ENCODE results near the gene HNF4A.

DNA sequence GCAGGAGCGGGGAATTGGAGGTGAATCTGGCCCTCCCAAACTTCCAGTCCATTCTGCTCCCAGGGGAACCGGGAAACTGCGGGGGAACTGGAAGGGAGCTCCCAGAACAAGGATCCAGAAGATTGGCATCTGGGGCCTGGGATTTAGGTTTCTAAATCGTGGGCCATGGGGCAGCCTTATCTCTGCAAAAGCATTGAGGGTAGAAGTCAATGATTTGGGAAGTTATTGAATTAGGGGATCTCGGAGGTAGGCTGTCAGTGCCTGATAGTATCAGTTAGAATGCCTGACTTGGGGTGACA is 45.1 kb downstream of the HNF4A start:
- TF ChIP-seq, protein P1, sequence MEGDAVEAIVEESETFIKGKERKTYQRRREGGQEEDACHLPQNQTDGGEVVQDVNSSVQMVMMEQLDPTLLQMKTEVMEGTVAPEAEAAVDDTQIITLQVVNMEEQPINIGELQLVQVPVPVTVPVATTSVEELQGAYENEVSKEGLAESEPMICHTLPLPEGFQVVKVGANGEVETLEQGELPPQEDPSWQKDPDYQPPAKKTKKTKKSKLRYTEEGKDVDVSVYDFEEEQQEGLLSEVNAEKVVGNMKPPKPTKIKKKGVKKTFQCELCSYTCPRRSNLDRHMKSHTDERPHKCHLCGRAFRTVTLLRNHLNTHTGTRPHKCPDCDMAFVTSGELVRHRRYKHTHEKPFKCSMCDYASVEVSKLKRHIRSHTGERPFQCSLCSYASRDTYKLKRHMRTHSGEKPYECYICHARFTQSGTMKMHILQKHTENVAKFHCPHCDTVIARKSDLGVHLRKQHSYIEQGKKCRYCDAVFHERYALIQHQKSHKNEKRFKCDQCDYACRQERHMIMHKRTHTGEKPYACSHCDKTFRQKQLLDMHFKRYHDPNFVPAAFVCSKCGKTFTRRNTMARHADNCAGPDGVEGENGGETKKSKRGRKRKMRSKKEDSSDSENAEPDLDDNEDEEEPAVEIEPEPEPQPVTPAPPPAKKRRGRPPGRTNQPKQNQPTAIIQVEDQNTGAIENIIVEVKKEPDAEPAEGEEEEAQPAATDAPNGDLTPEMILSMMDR (IDR thresholded peaks at IDR 0.05): no peak
- TF ChIP-seq POLR2A (IDR thresholded peaks at IDR 0.05): no peak
